Nephron progenitor cell (in vitro differentiated cells): ENCODE results near the gene PRPF40A.
A peak's percentile ranks its signal among the peaks of the same experiment; 100 is the strongest.

ENCODE experiments used
- DNase-seq: peaks from one replicate; pipeline ENCODE4 v3.0.0; 2021
- H3K27ac Mint-ChIP-seq: 2 replicates; pipeline ENCODE4 v1.8.0; 2021; ENCODE audit warnings: mild to moderate bottlenecking, moderate library complexity, mixed read lengths
- H3K27me3 Mint-ChIP-seq: 2 replicates; pipeline ENCODE4 v1.8.0; 2021; ENCODE audit warnings: mild to moderate bottlenecking, low read depth, mixed read lengths; ENCODE audit not compliant: poor library complexity
- H3K36me3 Mint-ChIP-seq: 2 replicates; pipeline ENCODE4 v1.8.0; 2021; ENCODE audit warnings: low read depth, mixed read lengths
- H3K4me1 Mint-ChIP-seq: 2 replicates; pipeline ENCODE4 v1.8.0; 2021; ENCODE audit warnings: mixed read lengths
- H3K4me3 Mint-ChIP-seq: 2 replicates; pipeline ENCODE4 v1.8.0; 2021; ENCODE audit warnings: mild to moderate bottlenecking, moderate library complexity, mixed read lengths
- H3K9me3 Mint-ChIP-seq: 2 replicates; pipeline ENCODE4 v1.8.0; 2021; ENCODE audit warnings: mild to moderate bottlenecking, moderate library complexity, mixed read lengths
- CTCF ChIP-seq: fragments of 200-600 bp; sonication (generic); IDR thresholded peaks from 2 replicates; pipeline ENCODE4 v1.5.0; 2021; ENCODE audit warnings: antibody characterized with exemption

PRPF40A gene

GRCh38 chr2:152609699-152610098, 107.6 kb downstream of the PRPF40A start:
- no peak for TF ChIP-seq CTCF
- H3K9me3 Mint-ChIP-seq = no peaks in the 10 kb centered on the region
- H3K27ac Mint-ChIP-seq = no peak overlapping the region
- H3K4me3 Mint-ChIP-seq = no peak overlapping the region
- no peak for DNase-seq
- H3K4me1 Mint-ChIP-seq = peaks cover 10% of the 10 kb centered on the region
- no peaks in the 10 kb centered on the region for H3K27me3 Mint-ChIP-seq
- peaks cover 49% of the 10 kb centered on the region for H3K36me3 Mint-ChIP-seq

- Mint-ChIP-seq H3K27ac (no peak overlapping the region), H3K36me3 (peaks cover 48% of the 10 kb centered on the region), H3K27me3 (no peaks in the 10 kb centered on the region), H3K4me3 (no peak overlapping the region), H3K4me1 (peaks cover 10% of the 10 kb centered on the region), H3K9me3 (no peaks in the 10 kb centered on the region)
- no peak for TF ChIP-seq CTCF
- DNase-seq = no peak
Observed at GRCh38 chr2:152609154-152609553, 108.1 kb downstream of the PRPF40A start.

- TF ChIP-seq CTCF = no peak
- peaks cover 41% of the 10 kb centered on the region for H3K36me3 Mint-ChIP-seq
Observed at GRCh38 chr2:152607793-152608300, 109.4 kb downstream of the PRPF40A start.

GRCh38 chr2:152606941-152607340, 110.3 kb downstream of the PRPF40A start:
- Mint-ChIP-seq H3K36me3 (peaks cover 40% of the 10 kb centered on the region), H3K27me3 (no peaks in the 10 kb centered on the region), H3K4me3 (no peak overlapping the region), H3K4me1 (peaks cover 9% of the 10 kb centered on the region), H3K9me3 (no peaks in the 10 kb centered on the region), H3K27ac (no peak overlapping the region)
- TF ChIP-seq CTCF = no peak
- DNase-seq = no peak

More at GRCh38 chr2:152607793-152608300, 109.4 kb downstream of the PRPF40A start:
- Mint-ChIP-seq H3K27ac (no peak overlapping the region), H3K27me3 (no peaks in the 10 kb centered on the region), H3K4me1 (peaks cover 10% of the 10 kb centered on the region), H3K9me3 (no peaks in the 10 kb centered on the region), H3K4me3 (no peak overlapping the region)
- DNase-seq = no peak

GRCh38 chr2:152606081-152606480, 111.2 kb downstream of the PRPF40A start:
- peaks cover 34% of the 10 kb centered on the region for H3K36me3 Mint-ChIP-seq
- peaks cover 5% of the 10 kb centered on the region for H3K4me1 Mint-ChIP-seq
- no peaks in the 10 kb centered on the region for H3K9me3 Mint-ChIP-seq
- TF ChIP-seq CTCF = no peak
- H3K4me3 Mint-ChIP-seq = no peak overlapping the region
- no peak overlapping the region for H3K27ac Mint-ChIP-seq
- no peaks in the 10 kb centered on the region for H3K27me3 Mint-ChIP-seq
- no peak for DNase-seq

- no peak overlapping the region for H3K4me3 Mint-ChIP-seq
- TF ChIP-seq CTCF = no peak
- peaks cover 20% of the 10 kb centered on the region for H3K4me1 Mint-ChIP-seq
- H3K27me3 Mint-ChIP-seq = no peaks in the 10 kb centered on the region
- no peaks in the 10 kb centered on the region for H3K9me3 Mint-ChIP-seq
- H3K36me3 Mint-ChIP-seq = peaks cover 29% of the 10 kb centered on the region
- H3K27ac Mint-ChIP-seq = peak overlapping the region; percentile 7
- no peak for DNase-seq
Observed at GRCh38 chr2:152603166-152603565, 114.1 kb downstream of the PRPF40A start.
